ENCODE results near the gene FGF8. TPM values are rescaled to one million over a fixed set of nuclear protein-coding genes. Genes with fewer than 3 reads are reported as not detected.

The FGF8 gene
- total and polyA plus RNA-seq, 2 experiments from 2014 or later: not detected

- Histone ChIP-seq H3K27ac (no peak overlapping the region), H3K79me2 (ENCODE audit: insufficient read depth) (no peaks in the 10 kb centered on the region), H3K9me2 (ENCODE audit: insufficient read depth) (no peaks in the 10 kb centered on the region), H3K4me3 (no peak overlapping the region), H3F3A (ENCODE audit: insufficient read depth) (no peaks in the 10 kb centered on the region), H3K9me3 (ENCODE audit: low read depth) (no peaks in the 10 kb centered on the region), H4K20me1 (ENCODE audit: insufficient read depth) (no peaks in the 10 kb centered on the region), H3K9ac (no peak overlapping the region), H3K36me3 (ENCODE audit: low read depth) (no peaks in the 10 kb centered on the region), H3K27me3 (replicated peaks; ENCODE audit: insufficient read depth) (peaks cover 18% of the 10 kb centered on the region; the same call in 1 of the 2 replicates), H3K4me2 (ENCODE audit: unreplicated experiment) (no peak overlapping the region), H3K4me1 (ENCODE audit: insufficient read depth) (no peaks in the 10 kb centered on the region), H2AFZ (no peak overlapping the region)
- in situ Hi-C loops (cut with MboI): no loop called here
- DNase-seq: no peak
- WGBS, 2 experiments (ENCODE audit: low coverage in 1 of 2, low lambda C conversion rate in 2 of 2, missing lambda C conversion rate in 2 of 2): 67 to 68% methylated on average over 8 of the region's 8 CpGs
- TF ChIP-seq EZH2phosphoT487 (IDR thresholded peaks at IDR 0.05; ENCODE audit: insufficient read depth, low read depth) (no peak), EZH2 (IDR thresholded peaks at IDR 0.05; ENCODE audit: insufficient read depth, poor library complexity, severe bottlenecking) (no peak)
Measured at GRCh38 chr10:101725296-101726114, 50.4 kb downstream of the FGF8 start.

- Histone ChIP-seq H3K4me1 (ENCODE audit: insufficient read depth) (no peaks in the 10 kb centered on the region), H3K9me3 (ENCODE audit: low read depth) (no peaks in the 10 kb centered on the region), H3K4me3 (no peak overlapping the region), H3F3A (ENCODE audit: insufficient read depth) (no peaks in the 10 kb centered on the region), H4K20me1 (ENCODE audit: insufficient read depth) (no peaks in the 10 kb centered on the region), H3K79me2 (ENCODE audit: insufficient read depth) (no peaks in the 10 kb centered on the region), H3K4me2 (ENCODE audit: unreplicated experiment) (no peak overlapping the region), H3K9ac (no peak overlapping the region), H2AFZ (no peak overlapping the region), H3K36me3 (ENCODE audit: low read depth) (no peaks in the 10 kb centered on the region), H3K27ac (no peak overlapping the region), H3K27me3 (replicated peaks; ENCODE audit: insufficient read depth) (peaks cover 26% of the 10 kb centered on the region; the same call in 1 of the 2 replicates), H3K9me2 (ENCODE audit: insufficient read depth) (no peaks in the 10 kb centered on the region)
- TF ChIP-seq EZH2 (IDR thresholded peaks at IDR 0.05; ENCODE audit: insufficient read depth, poor library complexity, severe bottlenecking): no peak
- WGBS, 2 experiments (ENCODE audit: low coverage in 1 of 2, low lambda C conversion rate in 2 of 2, missing lambda C conversion rate in 2 of 2): 64 to 71% methylated on average over 2 of the region's 2 CpGs
- DNase-seq: no peak
- in situ Hi-C loops (cut with MboI): no loop called here
Measured at GRCh38 chr10:101724446-101724845, 51.5 kb downstream of the FGF8 start.

GRCh38 chr10:101723176-101723575 lies 52.7 kb downstream of the FGF8 start:
- in situ Hi-C loops (cut with MboI): no loop called here
- no peaks in the 10 kb centered on the region for H4K20me1 ChIP-seq (ENCODE audit: insufficient read depth)
- no peaks in the 10 kb centered on the region for H3K4me1 ChIP-seq (ENCODE audit: insufficient read depth)
- H3K9me2 ChIP-seq (ENCODE audit: insufficient read depth): no peaks in the 10 kb centered on the region
- no peak overlapping the region for H3K4me2 ChIP-seq (ENCODE audit: unreplicated experiment)
- no peak overlapping the region for H2AFZ ChIP-seq
- TF ChIP-seq EZH2 (IDR thresholded peaks at IDR 0.05; ENCODE audit: insufficient read depth, poor library complexity, severe bottlenecking): no peak
- TF ChIP-seq EZH2phosphoT487 (IDR thresholded peaks at IDR 0.05; ENCODE audit: insufficient read depth, low read depth): no peak
- H3K9me3 ChIP-seq (ENCODE audit: low read depth): no peaks in the 10 kb centered on the region
- H3F3A ChIP-seq (ENCODE audit: insufficient read depth): no peaks in the 10 kb centered on the region
- no peaks in the 10 kb centered on the region for H3K36me3 ChIP-seq (ENCODE audit: low read depth)
- H3K4me3 ChIP-seq: no peak overlapping the region
- H3K9ac ChIP-seq: no peak overlapping the region
- WGBS, 2 experiments (ENCODE audit: low coverage in 1 of 2, low lambda C conversion rate in 2 of 2, missing lambda C conversion rate in 2 of 2): 71 to 75% methylated on average over 3 of the region's 3 CpGs
- no peaks in the 10 kb centered on the region for H3K79me2 ChIP-seq (ENCODE audit: insufficient read depth)
- H3K27me3 ChIP-seq (replicated peaks; ENCODE audit: insufficient read depth): peaks cover 29% of the 10 kb centered on the region; the same call in 1 of the 2 replicates
- H3K27ac ChIP-seq: no peak overlapping the region
- DNase-seq: no peak

GRCh38 chr10:101721806-101722205 lies 54.1 kb downstream of the FGF8 start:
- Histone ChIP-seq H3K79me2 (ENCODE audit: insufficient read depth) (no peaks in the 10 kb centered on the region), H3K4me2 (ENCODE audit: unreplicated experiment) (no peak overlapping the region), H3K9me2 (ENCODE audit: insufficient read depth) (no peaks in the 10 kb centered on the region), H3K36me3 (ENCODE audit: low read depth) (no peaks in the 10 kb centered on the region), H2AFZ (no peak overlapping the region), H3K27ac (no peak overlapping the region), H3K27me3 (replicated peaks; ENCODE audit: insufficient read depth) (peaks cover 29% of the 10 kb centered on the region; the same call in 1 of the 2 replicates), H3K4me1 (ENCODE audit: insufficient read depth) (no peaks in the 10 kb centered on the region), H4K20me1 (ENCODE audit: insufficient read depth) (no peaks in the 10 kb centered on the region), H3K9ac (no peak overlapping the region), H3K9me3 (ENCODE audit: low read depth) (no peaks in the 10 kb centered on the region), H3F3A (ENCODE audit: insufficient read depth) (no peaks in the 10 kb centered on the region), H3K4me3 (no peak overlapping the region)
- DNase-seq: no peak
- TF ChIP-seq EZH2phosphoT487 (IDR thresholded peaks at IDR 0.05; ENCODE audit: insufficient read depth, low read depth) (no peak), EZH2 (IDR thresholded peaks at IDR 0.05; ENCODE audit: insufficient read depth, poor library complexity, severe bottlenecking) (no peak)
- 16 to 23% methylated on average over 2 of the region's 2 CpGs for WGBS, 2 experiments (ENCODE audit: low coverage in 1 of 2, low lambda C conversion rate in 2 of 2, missing lambda C conversion rate in 2 of 2)
- in situ Hi-C loops (cut with MboI): no loop called here
